Fibroblast of the aortic adventitia (primary cell): ENCODE data around the gene CEP85L. TPM values are rescaled to one million over a fixed set of nuclear protein-coding genes. Genes with fewer than 3 reads are reported as not detected.

Experiments
- DNase-seq: peaks from one replicate; pipeline ENCODE4 v3.0.0-alpha.2; 2010; ENCODE audit warnings: low read depth
- H3K4me3 ChIP-seq: 2 replicates; pipeline ENCODE4 v1.5.1; 2011; ENCODE audit warnings: low read depth, mild to moderate bottlenecking, control low read depth, low read length, moderate library complexity
- CTCF ChIP-seq: IDR thresholded peaks from 2 replicates; pipeline ENCODE4 v1.5.1; 2011; ENCODE audit warnings: mild to moderate bottlenecking, low read length, control low read depth, inconsistent platforms; ENCODE audit not compliant: insufficient read depth
- total RNA-seq: library from RNA; depleted of rRNA; stranded (reverse); fragments of >200 nt; gene quantifications from 2 replicates; pipeline ENCODE4 v1.2.3, GENCODE V29; 2012; ENCODE audit warnings: low replicate concordance

Gene CEP85L
- total RNA-seq, 1 donor, result 17.1 TPM

- DNase-seq, result peak; percentile 80
- no peak overlapping the region for H3K4me3 ChIP-seq
- peak; percentile 76 for TF ChIP-seq CTCF
These were observed 100.0 kb downstream of the CEP85L start for GRCh38 chr6:118551063-118552053.

- TF ChIP-seq CTCF, result no peak
- DNase-seq, result no peak
- no peak overlapping the region for H3K4me3 ChIP-seq
These were observed 102.8 kb downstream of the CEP85L start for GRCh38 chr6:118548613-118549012.

- TF ChIP-seq CTCF, result no peak
- H3K4me3 ChIP-seq, result no peak within 1 kb of the TSS
- DNase-seq, result no peak
These were observed 103.3 kb downstream of the CEP85L start, which contains the start of gene PLN for GRCh38 chr6:118548136-118548535. PLN (plus strand) TSS chr6:118548296; CDS start chr6:118558922, 10,626 bp downstream.

GRCh38 chr6:118546880-118547218 lies 104.5 kb downstream of the CEP85L start:
- DNase-seq, result no peak
- H3K4me3 ChIP-seq, result no peak overlapping the region
- no peak for TF ChIP-seq CTCF

- DNase-seq, result no peak
- no peak overlapping the region for H3K4me3 ChIP-seq
- TF ChIP-seq CTCF, result no peak
These were observed 105.1 kb downstream of the CEP85L start for GRCh38 chr6:118546164-118546879.

- DNase-seq, result no peak
- H3K4me3 ChIP-seq, result no peak overlapping the region
- TF ChIP-seq CTCF, result no peak
These were observed 107.3 kb downstream of the CEP85L start for GRCh38 chr6:118544105-118544504.
